ENCODE results near the gene APBB1.

DNA sequence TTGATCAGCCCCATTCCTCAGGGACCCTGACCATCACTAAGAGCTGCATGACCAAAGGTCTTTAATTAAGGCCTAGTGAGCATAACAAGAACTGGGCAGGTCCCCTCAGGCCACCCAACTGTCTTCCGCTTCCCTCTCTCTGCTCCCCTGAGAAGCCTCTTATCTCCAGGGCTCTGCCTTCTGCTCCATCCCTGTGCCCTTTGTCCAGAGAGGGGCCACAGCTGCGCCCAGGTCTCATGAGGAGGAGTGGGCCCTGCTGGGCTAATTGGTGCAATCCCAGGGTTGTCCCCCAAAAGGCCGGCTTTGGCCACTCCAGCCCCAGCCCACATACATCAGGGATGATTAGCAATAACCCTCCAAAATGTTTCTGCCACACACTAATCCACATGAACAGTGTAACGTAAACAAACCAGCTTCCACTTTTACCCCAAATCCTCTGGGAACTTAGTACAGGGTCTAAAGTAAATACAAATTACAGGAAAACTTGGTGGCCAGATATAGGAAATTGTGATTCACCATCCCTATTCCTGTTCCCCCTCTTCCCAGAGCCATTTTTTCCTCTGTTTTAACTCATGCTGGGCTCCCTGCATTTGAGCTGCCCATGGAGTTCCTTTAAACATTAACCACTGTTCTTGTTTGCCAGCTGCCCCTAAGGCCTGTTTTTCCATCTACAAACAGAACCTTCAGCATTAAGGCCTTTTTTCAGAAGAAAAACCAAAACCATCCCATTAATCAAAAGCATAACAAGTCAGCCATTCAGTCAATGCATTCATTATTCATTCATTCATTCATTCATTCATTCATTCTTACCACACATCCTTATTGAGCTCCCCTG lies 64.0 kb downstream of the APBB1 start:
- no peak for TF ChIP-seq EZH2 (IDR thresholded peaks at IDR 0.05; ENCODE audit: borderline replicate concordance, insufficient read depth, low read length, poor library complexity, severe bottlenecking)
- TF ChIP-seq, protein P1, sequence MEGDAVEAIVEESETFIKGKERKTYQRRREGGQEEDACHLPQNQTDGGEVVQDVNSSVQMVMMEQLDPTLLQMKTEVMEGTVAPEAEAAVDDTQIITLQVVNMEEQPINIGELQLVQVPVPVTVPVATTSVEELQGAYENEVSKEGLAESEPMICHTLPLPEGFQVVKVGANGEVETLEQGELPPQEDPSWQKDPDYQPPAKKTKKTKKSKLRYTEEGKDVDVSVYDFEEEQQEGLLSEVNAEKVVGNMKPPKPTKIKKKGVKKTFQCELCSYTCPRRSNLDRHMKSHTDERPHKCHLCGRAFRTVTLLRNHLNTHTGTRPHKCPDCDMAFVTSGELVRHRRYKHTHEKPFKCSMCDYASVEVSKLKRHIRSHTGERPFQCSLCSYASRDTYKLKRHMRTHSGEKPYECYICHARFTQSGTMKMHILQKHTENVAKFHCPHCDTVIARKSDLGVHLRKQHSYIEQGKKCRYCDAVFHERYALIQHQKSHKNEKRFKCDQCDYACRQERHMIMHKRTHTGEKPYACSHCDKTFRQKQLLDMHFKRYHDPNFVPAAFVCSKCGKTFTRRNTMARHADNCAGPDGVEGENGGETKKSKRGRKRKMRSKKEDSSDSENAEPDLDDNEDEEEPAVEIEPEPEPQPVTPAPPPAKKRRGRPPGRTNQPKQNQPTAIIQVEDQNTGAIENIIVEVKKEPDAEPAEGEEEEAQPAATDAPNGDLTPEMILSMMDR (IDR thresholded peaks at IDR 0.05; ENCODE audit: poor library complexity, severe bottlenecking) = no peak
- TF ChIP-seq POLR2AphosphoS5 (IDR thresholded peaks at IDR 0.05) = no peak
- TF ChIP-seq MXI1 (conservative IDR thresholded peaks at IDR 0.05; ENCODE audit: poor library complexity, severe bottlenecking) = no peak
- no peak for TF ChIP-seq RAD21 (conservative IDR thresholded peaks at IDR 0.05)

Measured in neural cell (in vitro differentiated cells).